Measurements from ENCODE around the gene TBC1D9.
"Not testable (repeated sequence)": the region's sequence is repeated elsewhere in the genome, so short reads cannot be mapped to it uniquely, and the experiment has no call there.

Gene TBC1D9

DNA sequence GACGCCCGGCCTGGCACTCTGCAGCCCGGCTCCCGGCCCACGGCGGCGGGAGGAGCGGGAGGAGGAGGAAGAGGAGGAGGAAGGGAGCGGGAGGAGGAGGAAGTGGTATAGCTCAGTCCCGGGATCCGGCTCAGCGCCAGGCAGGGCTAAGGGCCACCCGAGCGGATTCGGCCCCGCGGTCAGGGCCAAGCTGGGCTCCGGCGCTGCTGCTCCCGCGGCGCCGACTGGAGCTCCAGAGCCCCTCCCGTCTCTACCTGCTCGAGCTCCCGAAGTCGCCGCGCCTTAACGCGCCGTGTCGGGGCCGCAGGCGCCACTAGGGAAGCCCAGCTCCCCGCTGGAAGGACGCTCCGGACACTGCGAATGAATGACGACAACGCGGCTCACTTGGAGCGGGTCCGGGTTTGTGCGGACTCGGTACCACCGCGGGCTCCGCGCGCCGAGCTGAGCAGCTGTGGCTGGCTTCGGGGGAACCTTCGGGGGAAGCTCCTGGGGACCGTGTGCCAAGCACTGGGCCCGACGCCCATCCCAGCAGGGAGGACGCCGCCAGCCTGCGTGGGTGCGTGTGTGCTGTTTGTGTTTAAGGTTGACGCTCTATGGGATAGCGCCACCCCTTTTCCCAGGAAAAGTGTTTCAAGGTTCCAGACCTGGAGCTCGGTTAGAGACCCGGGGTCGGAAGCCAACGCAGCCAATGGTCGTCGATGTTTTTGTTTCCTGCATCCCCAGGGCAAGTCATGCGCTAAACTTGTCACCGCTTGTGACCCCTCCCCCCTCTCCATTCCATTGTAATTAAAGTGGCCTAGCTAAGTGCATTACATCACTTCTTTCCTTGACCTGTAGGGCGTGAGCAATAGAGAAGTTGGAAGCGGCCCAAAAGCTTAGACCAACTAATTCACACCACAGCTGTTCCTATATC lies at the start of gene TBC1D9:
TBC1D9 (minus strand) TSS at position 67 of the 913 bp plus-strand sequence. CDS start 340 bp downstream, outside the sequence.
- Mint-ChIP-seq H3K4me1 (ENCODE audit: low read depth) (peaks cover 9% of the 10 kb centered on the region), H3K4me3 (peak within 1 kb of the TSS; percentile 52), H3K36me3 (ENCODE audit: low read depth) (no peaks in the 10 kb centered on the region), H3K9me3 (no peaks in the 10 kb centered on the region), H3K27me3 (peaks cover 70% of the 10 kb centered on the region), H3K27ac (no peak within 1 kb of the TSS)
- DNase-seq: peak; percentile 37

DNA sequence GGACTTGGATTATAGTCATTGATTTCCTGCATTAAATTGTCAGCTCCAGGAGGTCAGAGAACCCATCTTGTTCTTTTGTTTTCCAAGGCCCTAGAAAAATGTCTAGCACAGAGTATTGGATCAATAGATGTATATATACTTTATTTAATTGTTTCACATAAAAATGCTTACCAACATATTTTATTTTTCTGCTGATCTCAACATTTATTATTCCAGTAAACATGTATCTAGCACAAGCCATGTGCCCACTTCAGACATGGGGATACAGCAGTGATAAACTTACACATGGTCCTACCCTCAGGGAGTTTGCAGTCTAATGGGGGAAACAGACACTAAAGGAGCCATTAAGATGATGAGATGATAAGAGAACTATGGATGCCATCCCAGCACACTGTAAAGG lies 49.1 kb upstream of the TBC1D9 start:
- Mint-ChIP-seq H3K36me3 (ENCODE audit: low read depth) (no peaks in the 10 kb centered on the region), H3K4me3 (no peak overlapping the region), H3K27ac (no peak overlapping the region), H3K27me3 (peaks cover 7% of the 10 kb centered on the region), H3K9me3 (peaks cover 3% of the 10 kb centered on the region), H3K4me1 (ENCODE audit: low read depth) (no peaks in the 10 kb centered on the region)
- no peak for DNase-seq

DNA sequence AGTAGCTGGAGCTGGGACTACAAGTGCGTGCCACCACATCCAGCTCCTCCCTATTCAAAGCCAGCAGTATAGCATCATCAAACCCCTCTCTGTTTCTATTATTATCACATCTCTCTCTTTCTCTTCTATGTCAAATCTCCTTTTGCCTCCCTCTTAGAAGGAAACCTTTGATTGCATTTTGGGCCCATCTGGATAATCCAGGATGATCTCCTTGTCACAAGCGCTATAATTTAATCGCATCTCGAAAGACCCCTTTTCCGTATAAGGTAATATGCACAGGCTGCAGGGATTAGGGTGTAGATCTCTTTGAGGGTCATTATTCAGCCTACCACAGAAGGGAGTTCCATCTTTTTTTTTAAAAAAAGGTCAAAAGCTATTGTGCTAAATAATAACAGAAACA lies 46.4 kb upstream of the TBC1D9 start:
- H3K27ac Mint-ChIP-seq: no peak overlapping the region
- H3K4me1 Mint-ChIP-seq (ENCODE audit: low read depth): no peaks in the 10 kb centered on the region
- H3K9me3 Mint-ChIP-seq: peaks cover 3% of the 10 kb centered on the region
- H3K36me3 Mint-ChIP-seq (ENCODE audit: low read depth): no peaks in the 10 kb centered on the region
- H3K4me3 Mint-ChIP-seq: no peak overlapping the region
- peaks cover 10% of the 10 kb centered on the region for H3K27me3 Mint-ChIP-seq
- DNase-seq: no peak

DNA sequence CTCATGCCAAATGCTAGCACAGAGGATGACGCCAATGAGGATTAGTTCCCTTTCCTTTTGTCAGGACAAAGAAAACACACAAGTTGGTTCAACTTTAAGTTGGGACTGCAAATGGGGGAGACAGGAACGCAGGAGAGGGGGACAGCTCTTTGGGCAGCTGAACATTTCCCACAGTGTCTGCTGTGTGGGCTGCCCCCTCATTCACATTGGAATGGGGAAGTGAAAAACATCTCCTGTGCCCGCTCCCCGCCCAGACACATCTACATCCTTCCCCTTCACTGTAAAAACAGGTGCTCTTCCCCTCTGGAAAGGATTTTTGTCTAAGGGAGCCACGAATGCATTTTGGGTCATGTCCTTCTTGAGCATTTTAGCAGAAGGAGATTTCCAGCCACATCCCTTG lies 44.5 kb upstream of the TBC1D9 start:
- Mint-ChIP-seq H3K9me3 (peaks cover 3% of the 10 kb centered on the region), H3K4me1 (ENCODE audit: low read depth) (no peaks in the 10 kb centered on the region), H3K36me3 (ENCODE audit: low read depth) (no peaks in the 10 kb centered on the region), H3K27me3 (peaks cover 9% of the 10 kb centered on the region), H3K27ac (no peak overlapping the region), H3K4me3 (no peak overlapping the region)
- DNase-seq: no peak

GRCh38 chr4:140799686-140800225 lies 43.6 kb upstream of the TBC1D9 start:
- no peak overlapping the region for H3K4me3 Mint-ChIP-seq
- H3K36me3 Mint-ChIP-seq (ENCODE audit: low read depth): no peaks in the 10 kb centered on the region
- H3K27ac Mint-ChIP-seq: no peak overlapping the region
- H3K27me3 Mint-ChIP-seq: peaks cover 2% of the 10 kb centered on the region
- DNase-seq: no peak
- no peaks in the 10 kb centered on the region for H3K4me1 Mint-ChIP-seq (ENCODE audit: low read depth)
- no peaks in the 10 kb centered on the region for H3K9me3 Mint-ChIP-seq

GRCh38 chr4:140793291-140793690 lies 37.1 kb upstream of the TBC1D9 start:
- H3K36me3 Mint-ChIP-seq (ENCODE audit: low read depth): no peaks in the 10 kb centered on the region
- no peak for DNase-seq
- no peaks in the 10 kb centered on the region for H3K9me3 Mint-ChIP-seq
- no peaks in the 10 kb centered on the region for H3K27me3 Mint-ChIP-seq
- H3K27ac Mint-ChIP-seq: no peak overlapping the region
- no peaks in the 10 kb centered on the region for H3K4me1 Mint-ChIP-seq (ENCODE audit: low read depth)
- H3K4me3 Mint-ChIP-seq: no peak overlapping the region

GRCh38 chr4:140790765-140791164 lies 34.6 kb upstream of the TBC1D9 start:
- no peaks in the 10 kb centered on the region for H3K9me3 Mint-ChIP-seq
- H3K36me3 Mint-ChIP-seq (ENCODE audit: low read depth): no peaks in the 10 kb centered on the region
- H3K27me3 Mint-ChIP-seq: peaks cover 12% of the 10 kb centered on the region
- H3K27ac Mint-ChIP-seq: no peak overlapping the region
- DNase-seq: no peak
- H3K4me1 Mint-ChIP-seq (ENCODE audit: low read depth): no peaks in the 10 kb centered on the region
- H3K4me3 Mint-ChIP-seq: no peak overlapping the region

GRCh38 chr4:140790171-140790570 lies 34.0 kb upstream of the TBC1D9 start:
- no peaks in the 10 kb centered on the region for H3K9me3 Mint-ChIP-seq
- DNase-seq: no peak
- H3K4me1 Mint-ChIP-seq (ENCODE audit: low read depth): no peaks in the 10 kb centered on the region
- peaks cover 13% of the 10 kb centered on the region for H3K27me3 Mint-ChIP-seq
- H3K27ac Mint-ChIP-seq: no peak overlapping the region
- H3K36me3 Mint-ChIP-seq (ENCODE audit: low read depth): no peaks in the 10 kb centered on the region
- no peak overlapping the region for H3K4me3 Mint-ChIP-seq

DNA sequence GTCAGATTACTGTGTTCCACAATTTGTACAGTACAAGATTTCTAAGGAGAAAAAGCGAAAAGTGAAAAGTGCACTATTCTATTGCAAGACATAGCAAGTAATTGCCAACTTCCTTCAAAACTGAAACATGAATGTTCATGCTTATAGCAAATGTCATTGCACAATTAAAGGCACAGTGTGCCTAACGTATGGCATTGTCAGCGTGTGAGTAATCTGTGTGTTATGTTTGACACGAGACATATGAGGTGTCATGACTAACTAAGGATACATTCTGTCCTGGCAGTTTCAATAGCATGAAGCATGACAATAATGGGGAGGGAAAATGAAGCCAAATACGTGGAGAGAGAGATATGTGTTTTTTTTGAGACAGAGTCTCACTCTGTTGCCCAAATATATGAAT lies 33.6 kb upstream of the TBC1D9 start:
- Mint-ChIP-seq H3K27me3 (peaks cover 13% of the 10 kb centered on the region), H3K9me3 (no peaks in the 10 kb centered on the region), H3K36me3 (ENCODE audit: low read depth) (no peaks in the 10 kb centered on the region), H3K4me3 (no peak overlapping the region), H3K4me1 (ENCODE audit: low read depth) (no peaks in the 10 kb centered on the region), H3K27ac (no peak overlapping the region)
- no peak for DNase-seq

DNA sequence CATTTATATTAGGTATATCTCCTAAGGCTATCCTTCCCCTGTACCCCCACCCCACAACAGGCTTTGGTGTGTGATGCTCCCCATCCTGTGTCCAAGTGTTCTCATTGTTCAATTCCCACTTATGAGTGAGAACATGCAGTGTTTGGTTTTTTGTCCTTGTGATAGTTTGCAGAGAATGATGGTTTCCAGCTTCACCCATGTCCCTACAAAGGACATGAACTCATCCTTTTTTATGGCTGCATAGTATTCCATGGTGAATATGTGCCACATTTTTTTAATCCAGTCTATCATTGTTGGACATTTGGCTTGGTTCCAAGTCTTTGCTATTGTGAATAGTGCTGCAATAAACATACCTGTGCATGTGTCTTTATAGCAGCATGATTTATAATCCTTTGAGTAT lies 26.6 kb upstream of the TBC1D9 start:
- DNase-seq; H3K4me3 Mint-ChIP-seq; H3K4me1 Mint-ChIP-seq (ENCODE audit: low read depth); H3K36me3 Mint-ChIP-seq (ENCODE audit: low read depth); H3K9me3 Mint-ChIP-seq; H3K27ac Mint-ChIP-seq: not testable (repeated sequence)
- H3K27me3 Mint-ChIP-seq: peaks cover 10% of the 10 kb centered on the region

DNA sequence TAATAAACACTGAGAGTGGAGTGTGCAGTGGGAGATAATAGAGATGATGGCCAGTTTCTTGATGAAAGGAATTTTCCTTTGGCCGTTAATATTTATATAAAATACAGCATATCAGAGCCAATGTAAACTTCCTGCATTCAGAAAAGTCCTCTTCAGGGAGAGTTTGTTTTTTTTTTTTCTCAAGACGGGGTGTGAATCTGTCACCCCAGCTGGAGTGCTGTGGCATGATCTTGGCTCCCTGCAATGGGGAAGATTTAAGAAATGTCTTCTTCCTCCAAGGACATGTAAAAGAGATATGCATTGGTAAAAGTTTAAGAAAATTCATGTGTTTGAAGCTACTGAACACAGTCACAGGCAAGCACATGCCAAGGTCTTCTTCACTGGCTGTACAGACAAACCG lies 25.4 kb upstream of the TBC1D9 start:
- no peak overlapping the region for H3K27ac Mint-ChIP-seq
- H3K27me3 Mint-ChIP-seq: peaks cover 2% of the 10 kb centered on the region
- DNase-seq: no peak
- no peaks in the 10 kb centered on the region for H3K9me3 Mint-ChIP-seq
- H3K4me3 Mint-ChIP-seq: no peak overlapping the region
- no peaks in the 10 kb centered on the region for H3K36me3 Mint-ChIP-seq (ENCODE audit: low read depth)
- H3K4me1 Mint-ChIP-seq (ENCODE audit: low read depth): no peaks in the 10 kb centered on the region

- no peak overlapping the region for H3K4me3 Mint-ChIP-seq
- H3K4me1 Mint-ChIP-seq (ENCODE audit: low read depth): no peaks in the 10 kb centered on the region
- no peak overlapping the region for H3K27ac Mint-ChIP-seq
- DNase-seq: no peak
- no peaks in the 10 kb centered on the region for H3K9me3 Mint-ChIP-seq
- peaks cover 4% of the 10 kb centered on the region for H3K27me3 Mint-ChIP-seq
- H3K36me3 Mint-ChIP-seq (ENCODE audit: low read depth): no peaks in the 10 kb centered on the region
Measured at GRCh38 chr4:140777894-140778293, 21.7 kb upstream of the TBC1D9 start.

DNA sequence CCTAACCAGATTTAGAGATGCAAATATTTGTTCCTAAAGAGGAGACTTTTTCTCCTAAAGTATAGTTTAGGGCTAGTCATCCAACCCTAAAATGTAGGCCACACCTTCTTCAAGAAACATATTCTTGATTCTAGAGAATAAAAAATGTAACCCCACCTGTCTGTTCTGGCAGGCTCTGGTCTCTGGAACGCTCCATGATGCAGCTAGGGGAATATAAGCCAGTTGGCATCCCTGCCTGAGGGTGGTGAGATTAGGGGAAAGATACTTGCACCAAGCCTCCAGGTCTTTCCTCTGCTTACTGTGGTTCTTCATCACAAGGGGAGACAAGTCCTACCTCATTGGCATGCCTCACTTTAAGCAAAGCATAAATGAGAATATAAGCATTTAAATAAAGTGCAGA lies 21.2 kb upstream of the TBC1D9 start:
- no peaks in the 10 kb centered on the region for H3K36me3 Mint-ChIP-seq (ENCODE audit: low read depth)

GRCh38 chr4:140776556-140776955 lies 20.4 kb upstream of the TBC1D9 start:
- H3K4me3 Mint-ChIP-seq: no peak overlapping the region
- DNase-seq: no peak

More for the DNA sequence above, 21.2 kb upstream of the TBC1D9 start:
- H3K27me3 Mint-ChIP-seq: peaks cover 6% of the 10 kb centered on the region
- H3K27ac Mint-ChIP-seq: no peak overlapping the region
- no peaks in the 10 kb centered on the region for H3K4me1 Mint-ChIP-seq (ENCODE audit: low read depth)
- no peak overlapping the region for H3K4me3 Mint-ChIP-seq
- no peak for DNase-seq
- no peaks in the 10 kb centered on the region for H3K9me3 Mint-ChIP-seq

GRCh38 chr4:140774956-140775355 lies 18.8 kb upstream of the TBC1D9 start:
- no peak for DNase-seq
- Mint-ChIP-seq H3K9me3 (no peaks in the 10 kb centered on the region), H3K27ac (no peak overlapping the region), H3K4me1 (ENCODE audit: low read depth) (no peaks in the 10 kb centered on the region), H3K27me3 (peaks cover 7% of the 10 kb centered on the region), H3K36me3 (ENCODE audit: low read depth) (no peaks in the 10 kb centered on the region), H3K4me3 (no peak overlapping the region)

More at GRCh38 chr4:140776556-140776955, 20.4 kb upstream of the TBC1D9 start:
- Mint-ChIP-seq H3K27me3 (peaks cover 6% of the 10 kb centered on the region), H3K36me3 (ENCODE audit: low read depth) (no peaks in the 10 kb centered on the region), H3K4me1 (ENCODE audit: low read depth) (no peaks in the 10 kb centered on the region), H3K27ac (no peak overlapping the region), H3K9me3 (no peaks in the 10 kb centered on the region)

Data from activated T-cell treated with anti-CD3 and anti-CD28 coated beads, Interleukin-2, amount 50 U/mL, for 24 hours (primary cell).